CD14-positive monocyte (primary cell): ENCODE measurements around the gene NFATC2IP. TPM values are rescaled to one million over a fixed set of nuclear protein-coding genes. Genes with fewer than 3 reads are reported as not detected.

Experiments used
- DNase-seq, 3 donors: peaks; one replicate each; pipeline ENCODE4 v3.0.0-alpha.2; 2011 to 2022
- H2AFZ ChIP-seq: 2 replicates; pipeline ENCODE4 v1.6.0; 2012; ENCODE audit warnings: mild to moderate bottlenecking, low read depth, low read length, inconsistent platforms; ENCODE audit not compliant: insufficient read depth, poor library complexity, severe bottlenecking
- H3K27ac ChIP-seq, 2 donors: 1 replicate in 1 of 2; 2 replicates in 1 of 2; pipeline ENCODE4 v1.5.1; 2012 to 2013; ENCODE audit warnings: low read length in 2 of 2, control low read depth in 1 of 2, inconsistent platforms in 1 of 2, low read depth in 1 of 2, mild to moderate bottlenecking in 1 of 2
- H3K27me3 ChIP-seq, 2 donors: one replicate each; pipeline versions ENCODE4 v1.6.0 to v1.6.1; 2011 to 2013; ENCODE audit warnings: low read length in 2 of 2; ENCODE audit not compliant: control insufficient read depth in 2 of 2, insufficient read depth in 2 of 2
- H3K36me3 ChIP-seq, 2 donors: replicated peaks in 1 of 2; 1 replicate in 1 of 2; 2 replicates in 1 of 2; pipeline versions ENCODE4 v1.5.1 to v1.6.1; 2012 to 2013; ENCODE audit warnings: low read length in 2 of 2, control low read depth in 1 of 2, inconsistent platforms in 1 of 2, mild to moderate bottlenecking in 1 of 2; ENCODE audit not compliant: insufficient read depth in 2 of 2, control insufficient read depth in 1 of 2
- H3K4me1 ChIP-seq, 2 donors: 1 replicate in 1 of 2; 2 replicates in 1 of 2; pipeline versions ENCODE4 v1.5.1 to v1.6.1; 2012 to 2013; ENCODE audit warnings: low read length in 2 of 2, control low read depth in 1 of 2, inconsistent platforms in 1 of 2, mild to moderate bottlenecking in 1 of 2, moderate library complexity in 1 of 2; ENCODE audit not compliant: insufficient read depth in 2 of 2, control insufficient read depth in 1 of 2
- H3K4me2 ChIP-seq: replicated peaks from 2 replicates; pipeline ENCODE3; 2012; ENCODE audit warnings: low read length, moderate library complexity, mild to moderate bottlenecking; ENCODE audit not compliant: poor library complexity, severe bottlenecking; ENCODE audit errors: extremely low read depth
- H3K4me3 ChIP-seq, 3 experiments: fragments of 200-600 bp in 1 of 3; sonication (generic) in 1 of 3; replicated peaks in 1 of 3; 1 replicate in 2 of 3; 2 replicates in 1 of 3; pipeline ENCODE4 v1.5.1; 2011 to 2013; ENCODE audit warnings: low read length in 3 of 3, mild to moderate bottlenecking in 3 of 3, control low read depth in 2 of 3, low read depth in 2 of 3, inconsistent platforms in 1 of 3, moderate library complexity in 1 of 3
- H3K79me2 ChIP-seq: 2 replicates; pipeline ENCODE4 v1.6.0; 2012; ENCODE audit warnings: mild to moderate bottlenecking, control low read depth, inconsistent platforms, low read length, moderate library complexity; ENCODE audit not compliant: insufficient read depth
- H3K9ac ChIP-seq: 2 replicates; pipeline ENCODE4 v1.6.0; 2017; ENCODE audit warnings: low read length, mild to moderate bottlenecking; ENCODE audit not compliant: insufficient read depth, poor library complexity, severe bottlenecking
- H3K9me3 ChIP-seq, 2 donors: replicated peaks in 1 of 2; 1 replicate in 1 of 2; 2 replicates in 1 of 2; pipeline versions ENCODE4 v1.5.1 to v1.6.1; 2012 to 2013; ENCODE audit warnings: low read length in 2 of 2, control low read depth in 1 of 2; ENCODE audit not compliant: control insufficient read depth in 1 of 2, insufficient read depth in 1 of 2
- H4K20me1 ChIP-seq: 2 replicates; pipeline ENCODE4 v1.6.0; 2012; ENCODE audit warnings: mild to moderate bottlenecking, low read length, control low read depth, moderate library complexity; ENCODE audit not compliant: insufficient read depth
- H3K27ac Mint-ChIP-seq, 7 donors: one replicate each; pipeline ENCODE4 v1.8.0; 2020; ENCODE audit warnings: mild to moderate bottlenecking in 7 of 7, mixed read lengths in 7 of 7, moderate library complexity in 6 of 7, inconsistent platforms in 2 of 7
- H3K27me3 Mint-ChIP-seq, 3 donors: one replicate each; pipeline ENCODE4 v1.8.0; 2021 to 2022; ENCODE audit warnings: low read depth in 3 of 3, mild to moderate bottlenecking in 3 of 3, mixed read lengths in 3 of 3, moderate library complexity in 3 of 3, inconsistent platforms in 1 of 3
- H3K36me3 Mint-ChIP-seq, 2 donors: one replicate each; pipeline ENCODE4 v1.8.0; 2020; ENCODE audit warnings: mixed read lengths in 2 of 2, inconsistent platforms in 1 of 2, mild to moderate bottlenecking in 1 of 2
- H3K4me1 Mint-ChIP-seq: one replicate; pipeline ENCODE4 v1.8.0; 2020; ENCODE audit warnings: mild to moderate bottlenecking, mixed read lengths
- H3K4me3 Mint-ChIP-seq, 2 donors: one replicate each; pipeline ENCODE4 v1.8.0; 2020; ENCODE audit warnings: mild to moderate bottlenecking in 2 of 2, mixed read lengths in 2 of 2, moderate library complexity in 1 of 2
- H3K9me3 Mint-ChIP-seq, 7 donors: one replicate each; pipeline ENCODE4 v1.8.0; 2020 to 2022; ENCODE audit warnings: mixed read lengths in 7 of 7, mild to moderate bottlenecking in 6 of 7, moderate library complexity in 6 of 7, inconsistent platforms in 2 of 7
- WGBS: methylation state at CpG from one replicate; pipeline ENCODE4 v1.1.5; 2013; ENCODE audit warnings: missing lambda C conversion rate; ENCODE audit not compliant: insufficient coverage; 5-methylcytosine and 5-hydroxymethylcytosine counted together
- intact Hi-C, 2 donors: fragments of 100-400 bp; cut with micrococcal nuclease; formaldehyde crosslinking; loops; one replicate each; pipeline versions ENCODE4 v1.15.0 to v1.15.1; 2023
- polyA plus RNA-seq, 3 donors: library from polyadenylated mRNA; depleted of rRNA in 1 of 3; unstranded in 2 of 3; stranded (reverse) in 1 of 3; fragments of 300-500 nt in 2 of 3; fragments of >200 nt in 1 of 3; fragmentation: Illumina TruSeq in 2 of 3; gene quantifications; 1 replicate in 2 of 3; 2 replicates in 1 of 3; pipeline ENCODE4 v1.2.3, GENCODE V29; 2012 to 2021
- TF ChIP-seq, protein P1 (sequence below): fragments of 200-600 bp; IDR thresholded peaks from one replicate; pipeline ENCODE4 v1.8.0; 2022; ENCODE audit warnings: antibody characterized with exemption, mild to moderate bottlenecking

The NFATC2IP gene
- polyA plus RNA-seq, 3 donors, result 17.5 to 125 (median 18.4) TPM

DNA sequence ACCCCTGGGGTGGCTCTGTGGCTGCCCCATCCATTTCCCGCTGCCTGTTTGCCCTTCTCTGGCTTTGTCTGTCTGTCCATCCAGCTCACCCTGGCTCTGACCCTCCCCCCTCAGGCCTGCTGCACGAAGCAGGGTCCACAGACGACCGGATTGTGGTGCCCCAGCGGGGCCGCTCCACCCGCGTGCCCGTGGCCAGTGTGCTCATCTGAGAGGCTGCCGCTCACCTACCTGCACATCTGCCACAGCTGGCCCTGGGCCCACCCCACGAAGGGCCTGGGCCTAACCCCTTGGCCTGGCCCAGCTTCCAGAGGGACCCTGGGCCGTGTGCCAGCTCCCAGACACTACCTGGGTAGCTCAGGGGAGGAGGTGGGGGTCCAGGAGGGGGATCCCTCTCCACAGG is 33.4 kb downstream of the NFATC2IP start:
- Mint-ChIP-seq H3K27ac (peak overlapping the region in 2 of 7 donors; percentile 20 to 72), H3K27me3 (peaks cover 6 to 22% (median 19%) of the 10 kb centered on the region in 3 donors), H3K4me3 (peak overlapping the region in 1 of 2 donors; percentile 80), H3K36me3 (peaks cover 74 to 93% of the 10 kb centered on the region in 2 donors), H3K9me3 (peaks cover 17 to 33% (median 24%) of the 10 kb centered on the region in 7 donors), H3K4me1 (peaks cover 21% of the 10 kb centered on the region)
- Histone ChIP-seq H3K4me3 (peak overlapping the region in 1 of 3 experiments; percentile 65), H3K9me3 (peaks cover 0 to 23% of the 10 kb centered on the region in 2 donors), H3K36me3 (peaks cover 70 to 85% of the 10 kb centered on the region in 2 donors), H3K4me1 (peaks cover 20 to 21% of the 10 kb centered on the region in 2 donors), H3K4me2 (peak overlapping the region; percentile 73), H3K27ac (peak overlapping the region in 1 of 2 donors; percentile 56), H3K79me2 (no peaks in the 10 kb centered on the region), H2AFZ (no peak overlapping the region), H4K20me1 (peaks cover 26% of the 10 kb centered on the region), H3K27me3 (peaks cover 0 to 4% of the 10 kb centered on the region in 2 donors), H3K9ac (peak overlapping the region; percentile 56)
- no peak for DNase-seq
- 70% methylated on average over 11 of the region's 12 CpGs for WGBS
- TF ChIP-seq, protein P1, sequence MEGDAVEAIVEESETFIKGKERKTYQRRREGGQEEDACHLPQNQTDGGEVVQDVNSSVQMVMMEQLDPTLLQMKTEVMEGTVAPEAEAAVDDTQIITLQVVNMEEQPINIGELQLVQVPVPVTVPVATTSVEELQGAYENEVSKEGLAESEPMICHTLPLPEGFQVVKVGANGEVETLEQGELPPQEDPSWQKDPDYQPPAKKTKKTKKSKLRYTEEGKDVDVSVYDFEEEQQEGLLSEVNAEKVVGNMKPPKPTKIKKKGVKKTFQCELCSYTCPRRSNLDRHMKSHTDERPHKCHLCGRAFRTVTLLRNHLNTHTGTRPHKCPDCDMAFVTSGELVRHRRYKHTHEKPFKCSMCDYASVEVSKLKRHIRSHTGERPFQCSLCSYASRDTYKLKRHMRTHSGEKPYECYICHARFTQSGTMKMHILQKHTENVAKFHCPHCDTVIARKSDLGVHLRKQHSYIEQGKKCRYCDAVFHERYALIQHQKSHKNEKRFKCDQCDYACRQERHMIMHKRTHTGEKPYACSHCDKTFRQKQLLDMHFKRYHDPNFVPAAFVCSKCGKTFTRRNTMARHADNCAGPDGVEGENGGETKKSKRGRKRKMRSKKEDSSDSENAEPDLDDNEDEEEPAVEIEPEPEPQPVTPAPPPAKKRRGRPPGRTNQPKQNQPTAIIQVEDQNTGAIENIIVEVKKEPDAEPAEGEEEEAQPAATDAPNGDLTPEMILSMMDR, result no peak
- intact Hi-C loops, result no loop called here

DNA sequence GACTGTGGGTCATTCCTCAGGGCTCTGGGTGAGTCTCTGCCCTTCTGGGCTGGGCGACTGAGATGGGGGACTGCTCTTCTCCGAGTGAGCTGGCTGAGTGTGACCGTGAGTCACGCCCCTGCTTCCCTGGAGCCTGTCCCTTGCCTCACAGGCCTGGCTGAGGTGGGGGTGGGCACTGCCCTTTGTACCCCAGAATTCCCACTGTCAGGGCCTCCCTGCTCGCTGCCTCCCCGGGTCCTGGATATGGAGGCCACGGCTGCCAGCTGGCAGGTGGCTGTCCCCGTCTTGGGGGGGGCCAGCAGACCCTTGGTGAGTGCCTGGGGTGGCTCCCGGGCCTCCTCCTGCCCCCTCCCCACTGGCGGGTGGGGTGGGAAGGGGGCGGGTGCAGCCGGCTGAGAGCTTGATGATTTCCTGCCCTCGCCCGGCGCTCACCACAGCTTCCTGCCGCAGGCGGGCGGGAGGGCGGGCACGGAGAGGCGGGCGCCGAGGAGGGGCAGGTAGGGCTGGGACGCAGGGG is 33.9 kb downstream of the NFATC2IP start, which contains the start of gene LAT:
LAT (plus strand) TSS at position 434 of the 517 bp plus-strand sequence. CDS start 366 bp downstream, outside the sequence.
- Histone ChIP-seq H3K27me3 (peaks cover 0 to 4% of the 10 kb centered on the region in 2 donors), H3K79me2 (no peaks in the 10 kb centered on the region), H3K4me1 (peaks cover 20 to 21% of the 10 kb centered on the region in 2 donors), H4K20me1 (peaks cover 24% of the 10 kb centered on the region), H3K9ac (peak within 1 kb of the TSS; percentile 56), H3K9me3 (peaks cover 0 to 23% of the 10 kb centered on the region in 2 donors), H3K27ac (peak within 1 kb of the TSS in 1 of 2 donors; percentile 56), H3K4me2 (peak within 1 kb of the TSS; percentile 73), H3K4me3 (peak within 1 kb of the TSS in 2 of 3 experiments; percentile 15 to 65), H3K36me3 (peaks cover 70 to 85% of the 10 kb centered on the region in 2 donors), H2AFZ (peak within 1 kb of the TSS; percentile 50)
- 1% methylated on average over 14 of the region's 24 CpGs for WGBS
- TF ChIP-seq, protein P1, result no peak
- intact Hi-C loops, result no loop called here
- peaks cover 76 to 93% of the 10 kb centered on the region in 2 donors for H3K36me3 Mint-ChIP-seq
- DNase-seq, result peak; percentile 69 to 87 (median 76)
- H3K4me1 Mint-ChIP-seq, result peaks cover 21% of the 10 kb centered on the region
- peaks cover 6 to 23% (median 21%) of the 10 kb centered on the region in 3 donors for H3K27me3 Mint-ChIP-seq
- peaks cover 17 to 33% (median 24%) of the 10 kb centered on the region in 7 donors for H3K9me3 Mint-ChIP-seq
- peak within 1 kb of the TSS; percentile 64 to 80 for H3K4me3 Mint-ChIP-seq
- H3K27ac Mint-ChIP-seq, result peak within 1 kb of the TSS in 3 of 7 donors; percentile 15 to 72 (median 20)
